IMR-90 (cell line): ENCODE measurements around the gene TTC9. TPM values are rescaled to one million over a fixed set of nuclear protein-coding genes. Genes with fewer than 3 reads are reported as not detected.

ENCODE experiments used
- ATAC-seq: fragments of 200-7000 bp; cut with Tn5 transposase; 2 replicates; pipeline ENCODE4 v1.9.1; 2020; ENCODE audit warnings: low read depth, mild to moderate bottlenecking, moderate library complexity
- BruUV-seq: library from RNA; stranded (reverse); fragments of 400-500 nt; replicated peaks from 2 replicates; lab custom pipeline; 2021; lab: Mats Ljungman, UMichigan
- CTCF ChIA-PET: fragments of 300-600 bp; formaldehyde crosslinking; extraction: SDS; loops from one replicate; lab custom pipeline; 2021; ENCODE audit warnings: antibody characterized with exemption; lab: Yijun Ruan, JAX
- POLR2A ChIA-PET: fragments of 300-600 bp; sonication (Branson Sonifier 250); formaldehyde crosslinking; loops from one replicate; lab custom pipeline; 2022; ENCODE audit warnings: antibody characterized with exemption; ENCODE audit not compliant: unreplicated experiment; lab: Charles Lee
- DNase-seq: peaks from one replicate; pipeline ENCODE4 v3.0.0; 2013
- H2AFZ ChIP-seq: replicated peaks from 2 replicates; pipeline ENCODE3; 2013; ENCODE audit warnings: low read length, mild to moderate bottlenecking; ENCODE audit not compliant: poor library complexity
- H2AK5ac ChIP-seq: 2 replicates; pipeline ENCODE4 v1.6.1; 2013; ENCODE audit warnings: low read depth, low read length, inconsistent platforms
- H2AK9ac ChIP-seq: replicated peaks from 2 replicates; pipeline ENCODE3; 2013; ENCODE audit warnings: mild to moderate bottlenecking, low read depth, low read length, moderate library complexity; ENCODE audit not compliant: poor library complexity
- H2BK120ac ChIP-seq: 2 replicates; pipeline ENCODE4 v1.6.1; 2013; ENCODE audit warnings: low read depth, low read length, inconsistent platforms
- H2BK15ac ChIP-seq: 3 replicates; pipeline ENCODE4 v1.6.1; 2013; ENCODE audit warnings: low read depth, low read length, inconsistent platforms
- H2BK20ac ChIP-seq: 2 replicates; pipeline ENCODE4 v1.6.1; 2013; ENCODE audit warnings: low read depth, mild to moderate bottlenecking, inconsistent platforms, low read length, moderate library complexity
- H2BK5ac ChIP-seq: 2 replicates; pipeline ENCODE4 v1.6.1; 2013; ENCODE audit warnings: mild to moderate bottlenecking, low read depth, low read length, inconsistent platforms; ENCODE audit not compliant: poor library complexity, severe bottlenecking
- H3K14ac ChIP-seq: replicated peaks from 2 replicates; pipeline ENCODE4 v1.6.1; 2013; ENCODE audit warnings: low read depth, low read length, inconsistent platforms
- H3K18ac ChIP-seq: 2 replicates; pipeline ENCODE4 v1.6.1; 2013; ENCODE audit warnings: low read depth, low read length, control low read depth
- H3K23ac ChIP-seq: 2 replicates; pipeline ENCODE4 v1.6.1; 2013; ENCODE audit warnings: low read depth, low read length, inconsistent platforms
- H3K27ac ChIP-seq: 2 replicates; pipeline ENCODE4 v1.5.1; 2013; ENCODE audit warnings: mild to moderate bottlenecking, control low read depth, low read length; ENCODE audit not compliant: insufficient read depth
- H3K27me3 ChIP-seq: 2 replicates; pipeline ENCODE4 v1.6.1; 2013; ENCODE audit warnings: low read length; ENCODE audit not compliant: control insufficient read depth, insufficient read depth
- H3K36me3 ChIP-seq: 2 replicates; pipeline ENCODE4 v1.6.1; 2013; ENCODE audit warnings: low read length, mixed read lengths; ENCODE audit not compliant: control insufficient read depth, insufficient read depth
- H3K4ac ChIP-seq: 2 replicates; pipeline ENCODE4 v1.6.1; 2013; ENCODE audit warnings: low read depth, low read length, inconsistent platforms
- H3K4me1 ChIP-seq: 2 replicates; pipeline ENCODE4 v1.6.1; 2013; ENCODE audit warnings: low read length, mixed read lengths; ENCODE audit not compliant: control insufficient read depth, insufficient read depth
- H3K4me2 ChIP-seq: 2 replicates; pipeline ENCODE4 v1.6.1; 2013; ENCODE audit warnings: low read depth, mild to moderate bottlenecking, control low read depth, low read length, moderate library complexity
- H3K4me3 ChIP-seq: 2 replicates; pipeline ENCODE4 v1.5.1; 2013; ENCODE audit warnings: low read depth, mild to moderate bottlenecking, control low read depth, low read length, moderate library complexity; ENCODE audit not compliant: insufficient read depth
- H3K56ac ChIP-seq: 2 replicates; pipeline ENCODE4 v1.6.1; 2013; ENCODE audit warnings: low read length, inconsistent platforms; ENCODE audit not compliant: insufficient read depth; ENCODE audit errors: extremely low read depth
- H3K79me1 ChIP-seq, 2 experiments: 2 replicates each; pipeline ENCODE4 v1.6.1; 2013; ENCODE audit warnings: low read length in 2 of 2, inconsistent platforms in 1 of 2, low read depth in 1 of 2
- H3K9ac ChIP-seq: 2 replicates; pipeline ENCODE4 v1.6.1; 2013; ENCODE audit warnings: low read depth, low read length, control low read depth
- H3K9me1 ChIP-seq: 2 replicates; pipeline ENCODE4 v1.6.1; 2013; ENCODE audit warnings: low read length, inconsistent platforms; ENCODE audit not compliant: insufficient read depth
- H3K9me3 ChIP-seq: 2 replicates; pipeline ENCODE4 v1.6.1; 2013; ENCODE audit warnings: low read length; ENCODE audit not compliant: control insufficient read depth, insufficient read depth
- H4K20me1 ChIP-seq: 2 replicates; pipeline ENCODE4 v1.6.1; 2013; ENCODE audit warnings: low read length, inconsistent platforms; ENCODE audit not compliant: insufficient read depth
- H4K5ac ChIP-seq: 2 replicates; pipeline ENCODE4 v1.6.1; 2013; ENCODE audit warnings: mild to moderate bottlenecking, low read depth, low read length, control low read depth
- H4K8ac ChIP-seq, 2 experiments: 2 replicates each; pipeline ENCODE4 v1.6.1; 2013; ENCODE audit warnings: low read depth in 2 of 2, low read length in 2 of 2, control low read depth in 1 of 2, inconsistent platforms in 1 of 2
- H4K91ac ChIP-seq: 2 replicates; pipeline ENCODE4 v1.6.1; 2013; ENCODE audit warnings: low read depth, low read length, inconsistent platforms; ENCODE audit not compliant: insufficient read depth
- BHLHE40 ChIP-seq: fragments of 150-350 bp; IDR thresholded peaks from 2 replicates; pipeline ENCODE4 v1.6.1; 2016; ENCODE audit warnings: mild to moderate bottlenecking, low read depth, low read length
- CEBPB ChIP-seq: IDR thresholded peaks from 2 replicates; pipeline ENCODE4 v1.6.1; 2012; ENCODE audit warnings: low read depth, low read length, improper control_type of control experiment
- CHD1 ChIP-seq: IDR thresholded peaks from 2 replicates; pipeline ENCODE4 v1.6.1; 2012; ENCODE audit warnings: low read depth, low read length, improper control_type of control experiment
- FOS ChIP-seq: fragments of 150-350 bp; IDR thresholded peaks from 2 replicates; pipeline ENCODE4 v1.6.1; 2016; ENCODE audit warnings: low read depth, low read length
- MAZ ChIP-seq: IDR thresholded peaks from 2 replicates; pipeline ENCODE4 v1.6.1; 2012; ENCODE audit warnings: low read depth, mild to moderate bottlenecking, low read length, improper control_type of control experiment, moderate library complexity, borderline replicate concordance
- MXI1 ChIP-seq: IDR thresholded peaks from 2 replicates; pipeline ENCODE4 v1.6.1; 2012; ENCODE audit warnings: low read depth, mild to moderate bottlenecking, low read length, moderate library complexity, borderline replicate concordance
- NFE2L2 ChIP-seq: fragments of 150-350 bp; IDR thresholded peaks from 2 replicates; pipeline ENCODE4 v1.6.1; 2016; ENCODE audit warnings: low read depth, mild to moderate bottlenecking, low read length
- POLR2A ChIP-seq: IDR thresholded peaks from 2 replicates; pipeline ENCODE4 v1.6.1; 2012; ENCODE audit warnings: mild to moderate bottlenecking, low read depth, low read length
- RFX5 ChIP-seq: IDR thresholded peaks from 2 replicates; pipeline ENCODE4 v1.8.0; 2012; ENCODE audit warnings: low read depth, mild to moderate bottlenecking, low read length, moderate library complexity
- WGBS, 2 experiments: methylation state at CpG; one replicate each; pipeline versions ENCODE4 v1.1.5 to v1.1.7; 2013; ENCODE audit warnings: missing lambda C conversion rate in 2 of 2; ENCODE audit not compliant: insufficient read length in 1 of 2; ENCODE audit errors: extremely low coverage in 2 of 2; 5-methylcytosine and 5-hydroxymethylcytosine counted together
- dilution Hi-C: fragments of 300-500 bp; cut with HindIII; formaldehyde crosslinking; loops from one replicate; pipeline ENCODE4 v1.14.3; 2018; ENCODE audit warnings: low sequenced_read_pairs; ENCODE audit not compliant: unreplicated experiment
- in situ Hi-C: fragments of 300-500 bp; cut with MboI; formaldehyde crosslinking; loops from 3 replicates; pipeline ENCODE4 v1.14.3; 2019; ENCODE audit warnings: low sequenced_read_pairs, inconsistent platforms, mixed read lengths
- intact Hi-C: fragments of 100-400 bp; cut with micrococcal nuclease; formaldehyde crosslinking; loops from 2 replicates; pipeline ENCODE4 v1.10.0; 2022
- polyA plus RNA-seq, 3 experiments: library from polyadenylated mRNA; depleted of rRNA; stranded (reverse); fragments of >200 nt; gene quantifications; 2 replicates each; pipeline ENCODE4 v1.2.3, GENCODE V29; 2012; ENCODE audit warnings: low replicate concordance in 1 of 3
- total RNA-seq: library from RNA; depleted of rRNA; stranded (reverse); fragments of >200 nt; gene quantifications from 2 replicates; pipeline ENCODE4 v1.2.3, GENCODE V29; 2012
- TF ChIP-seq, protein P1 (sequence below): fragments of 150-350 bp; IDR thresholded peaks from 2 replicates; pipeline ENCODE4 v1.6.1; 2017; ENCODE audit warnings: mild to moderate bottlenecking, antibody characterized with exemption, low read length, low read depth
- TF ChIP-seq, protein P2 (sequence below): fragments of 150-350 bp; IDR thresholded peaks from 2 replicates; pipeline ENCODE4 v1.6.1; 2016; ENCODE audit warnings: low read depth, mild to moderate bottlenecking, low read length, moderate library complexity, borderline replicate concordance
- TF ChIP-seq, protein P3 (sequence below): conservative IDR thresholded peaks from 2 replicates; pipeline ENCODE4 v1.5.1; 2012; ENCODE audit warnings: mild to moderate bottlenecking, low read depth, low read length, improper control_type of control experiment

The TTC9 gene
- total and polyA plus RNA-seq, 2 of the 4 experiments (the other 2 are of a cell fraction): 0.02 TPM; not detected in 1

DNA sequence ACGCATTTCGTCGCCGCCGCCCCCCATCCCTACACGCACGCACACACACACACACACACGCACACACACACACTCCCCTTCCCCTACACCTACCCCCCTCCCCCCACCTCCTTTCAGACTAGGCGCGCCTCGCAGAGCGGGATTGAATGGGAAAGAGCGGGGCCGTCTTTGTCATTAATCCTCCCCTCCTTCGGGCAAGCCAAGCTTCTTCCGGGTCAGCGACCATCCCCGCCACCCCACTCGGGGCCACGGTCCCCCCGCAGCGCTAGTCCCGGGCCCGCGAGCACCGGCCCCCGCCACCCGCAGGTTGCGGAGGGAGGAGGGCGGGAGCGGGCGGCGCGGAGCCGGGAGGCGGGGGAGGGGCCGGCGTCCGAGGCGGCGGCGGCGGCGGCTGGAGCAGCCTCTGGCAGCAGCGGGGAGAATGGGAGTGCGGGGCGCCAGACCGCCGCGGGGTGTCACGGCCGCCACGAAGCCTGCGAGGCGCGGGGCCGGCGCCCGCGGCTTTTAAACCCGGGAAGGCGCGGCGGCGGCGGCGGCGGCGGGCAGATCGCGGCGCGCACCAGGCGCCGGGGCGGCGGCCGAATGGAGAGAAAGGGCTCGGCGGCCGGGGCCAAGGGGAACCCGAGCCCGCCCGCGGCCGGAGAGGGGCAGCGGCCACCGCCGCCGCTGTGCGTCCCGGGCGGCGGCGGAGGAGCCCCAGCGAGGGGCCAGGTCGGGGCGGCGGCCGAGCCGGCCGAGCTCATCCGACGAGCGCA, at the start of gene TTC9 (continued):
- no peak for TF ChIP-seq FOS

DNA sequence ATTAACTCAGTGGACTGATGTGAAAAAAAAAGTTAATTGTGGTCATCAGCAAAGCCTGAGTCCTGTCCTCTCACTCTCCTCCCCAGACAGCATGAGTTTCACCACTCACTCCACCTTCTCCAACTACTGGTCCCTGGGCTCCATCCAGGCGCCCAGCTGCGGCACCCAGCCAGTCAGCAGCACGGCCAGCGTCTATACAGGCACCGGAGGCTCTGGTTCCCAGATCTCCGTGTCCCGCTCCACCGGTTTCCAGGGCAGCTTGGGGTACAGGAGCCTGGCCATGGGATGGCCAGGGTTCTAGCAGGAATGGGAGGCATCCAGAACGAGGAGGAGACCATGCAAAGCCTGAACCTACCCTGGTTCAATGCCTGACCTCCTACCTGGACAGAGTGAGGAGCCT, 47.3 kb upstream of the TTC9 start:
- intact Hi-C loops (no loop called here), dilution Hi-C loops (no loop called here), in situ Hi-C loops (no loop called here)
- no TSS peak for BruUV-seq
- Histone ChIP-seq H2AK5ac (no peak overlapping the region), H4K91ac (no peak overlapping the region), H2AK9ac (no peak overlapping the region), H3K79me1 (peaks cover 10 to 18% of the 10 kb centered on the region in 2 experiments), H2BK5ac (no peak overlapping the region), H3K4me3 (no peak overlapping the region), H3K4me2 (no peak overlapping the region), H4K5ac (no peak overlapping the region), H3K14ac (no peak overlapping the region), H2BK20ac (no peak overlapping the region), H2AFZ (no peak overlapping the region), H3K23ac (no peak overlapping the region), H2BK120ac (no peak overlapping the region), H3K56ac (no peak overlapping the region), H3K27ac (no peak overlapping the region), H4K8ac (no peak overlapping the region), H4K20me1 (no peaks in the 10 kb centered on the region), H3K4me1 (peaks cover 3% of the 10 kb centered on the region; the same call in 1 of the 2 replicates), H3K18ac (no peak overlapping the region), H3K4ac (no peak overlapping the region), H3K9me3 (no peaks in the 10 kb centered on the region), H3K9me1 (peaks cover 3% of the 10 kb centered on the region; the same call in 1 of the 2 replicates), H2BK15ac (no peak overlapping the region), H3K27me3 (no peaks in the 10 kb centered on the region), H3K9ac (no peak overlapping the region), H3K36me3 (peaks cover 31% of the 10 kb centered on the region)
- CTCF ChIA-PET: no interaction called here
- DNase-seq: no peak
- POLR2A ChIA-PET: no interaction called here
- WGBS, 2 experiments: 98% methylated on average over 7 of the region's 9 CpGs; no CpG with 5 or more reads in 1 of the 2 experiments
- TF ChIP-seq FOS (no peak), MXI1 (no peak), BHLHE40 (no peak), NFE2L2 (no peak), POLR2A (no peak), CHD1 (no peak), CEBPB (no peak), RFX5 (no peak), MAZ (no peak)
- TF ChIP-seq, protein P1, sequence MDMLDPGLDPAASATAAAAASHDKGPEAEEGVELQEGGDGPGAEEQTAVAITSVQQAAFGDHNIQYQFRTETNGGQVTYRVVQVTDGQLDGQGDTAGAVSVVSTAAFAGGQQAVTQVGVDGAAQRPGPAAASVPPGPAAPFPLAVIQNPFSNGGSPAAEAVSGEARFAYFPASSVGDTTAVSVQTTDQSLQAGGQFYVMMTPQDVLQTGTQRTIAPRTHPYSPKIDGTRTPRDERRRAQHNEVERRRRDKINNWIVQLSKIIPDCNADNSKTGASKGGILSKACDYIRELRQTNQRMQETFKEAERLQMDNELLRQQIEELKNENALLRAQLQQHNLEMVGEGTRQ: no peak
- TF ChIP-seq, protein P2, sequence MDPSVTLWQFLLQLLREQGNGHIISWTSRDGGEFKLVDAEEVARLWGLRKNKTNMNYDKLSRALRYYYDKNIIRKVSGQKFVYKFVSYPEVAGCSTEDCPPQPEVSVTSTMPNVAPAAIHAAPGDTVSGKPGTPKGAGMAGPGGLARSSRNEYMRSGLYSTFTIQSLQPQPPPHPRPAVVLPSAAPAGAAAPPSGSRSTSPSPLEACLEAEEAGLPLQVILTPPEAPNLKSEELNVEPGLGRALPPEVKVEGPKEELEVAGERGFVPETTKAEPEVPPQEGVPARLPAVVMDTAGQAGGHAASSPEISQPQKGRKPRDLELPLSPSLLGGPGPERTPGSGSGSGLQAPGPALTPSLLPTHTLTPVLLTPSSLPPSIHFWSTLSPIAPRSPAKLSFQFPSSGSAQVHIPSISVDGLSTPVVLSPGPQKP: no peak
- TF ChIP-seq, protein P3, sequence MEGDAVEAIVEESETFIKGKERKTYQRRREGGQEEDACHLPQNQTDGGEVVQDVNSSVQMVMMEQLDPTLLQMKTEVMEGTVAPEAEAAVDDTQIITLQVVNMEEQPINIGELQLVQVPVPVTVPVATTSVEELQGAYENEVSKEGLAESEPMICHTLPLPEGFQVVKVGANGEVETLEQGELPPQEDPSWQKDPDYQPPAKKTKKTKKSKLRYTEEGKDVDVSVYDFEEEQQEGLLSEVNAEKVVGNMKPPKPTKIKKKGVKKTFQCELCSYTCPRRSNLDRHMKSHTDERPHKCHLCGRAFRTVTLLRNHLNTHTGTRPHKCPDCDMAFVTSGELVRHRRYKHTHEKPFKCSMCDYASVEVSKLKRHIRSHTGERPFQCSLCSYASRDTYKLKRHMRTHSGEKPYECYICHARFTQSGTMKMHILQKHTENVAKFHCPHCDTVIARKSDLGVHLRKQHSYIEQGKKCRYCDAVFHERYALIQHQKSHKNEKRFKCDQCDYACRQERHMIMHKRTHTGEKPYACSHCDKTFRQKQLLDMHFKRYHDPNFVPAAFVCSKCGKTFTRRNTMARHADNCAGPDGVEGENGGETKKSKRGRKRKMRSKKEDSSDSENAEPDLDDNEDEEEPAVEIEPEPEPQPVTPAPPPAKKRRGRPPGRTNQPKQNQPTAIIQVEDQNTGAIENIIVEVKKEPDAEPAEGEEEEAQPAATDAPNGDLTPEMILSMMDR: no peak
- ATAC-seq: no peak
